GM12878 (cell line): ENCODE results near the gene LY6G6D. TPM values are rescaled to one million over a fixed set of nuclear protein-coding genes. Genes with fewer than 3 reads are reported as not detected.

Source experiments
- ATAC-seq: fragments of 200-7000 bp; cut with Tn5 transposase; 3 replicates; pipeline ENCODE4 v1.9.1; 2020; ENCODE audit warnings: mild to moderate bottlenecking, moderate library complexity
- BruUV-seq: library from RNA; stranded (reverse); fragments of 400-500 nt; replicated peaks from 2 replicates; lab custom pipeline; 2021; lab: Mats Ljungman, UMichigan
- CTCF ChIA-PET: fragments of 300-600 bp; sonication (Branson Sonifier 250); formaldehyde crosslinking; extraction: SDS; loops from one replicate; lab custom pipeline; 2021; ENCODE audit warnings: inconsistent platforms; lab: Yijun Ruan, JAX
- POLR2A ChIA-PET: fragments of 350-600 bp; formaldehyde crosslinking; extraction: SDS; loops from one replicate; lab custom pipeline; 2021; ENCODE audit warnings: inconsistent platforms; lab: Charles Lee
- RAD21 ChIA-PET: fragments of 300-600 bp; sonication (Branson Sonifier 250); formaldehyde crosslinking; loops from one replicate; lab custom pipeline; 2023; ENCODE audit warnings: antibody characterized with exemption; ENCODE audit not compliant: unreplicated experiment; lab: Charles Lee
- SMC1A ChIA-PET: fragments of 300-600 bp; sonication (Branson Sonifier 250); formaldehyde crosslinking; loops from one replicate; lab custom pipeline; 2023; ENCODE audit not compliant: unreplicated experiment, uncharacterized antibody; lab: Charles Lee
- DNase-seq: peaks from one replicate; pipeline ENCODE4 v3.0.0-alpha.2; 2011; ENCODE audit warnings: low read depth, low spot score
- FAIRE-seq: peaks from 3 replicates; lab custom pipeline; 2011; peaks lifted over from hg19 to GRCh38; lab: Jason Lieb, UNC
- H2AFZ ChIP-seq: 2 replicates; pipeline ENCODE4 v1.6.0; 2011; ENCODE audit warnings: low read depth, low read length, control low read depth; ENCODE audit not compliant: control insufficient read depth
- H3K27ac ChIP-seq: 2 replicates; pipeline ENCODE4 v1.5.1; 2011; ENCODE audit warnings: control low read depth; ENCODE audit not compliant: control insufficient read depth, insufficient read depth
- H3K27me3 ChIP-seq, 2 experiments: replicated peaks in 1 of 2; 2 replicates each; pipeline versions ENCODE4 v1.6.0 to v1.6.1; 2011; ENCODE audit warnings: low read length in 1 of 2; ENCODE audit not compliant: control insufficient read depth in 2 of 2, insufficient read depth in 2 of 2
- H3K36me3 ChIP-seq, 2 experiments: 2 replicates each; pipeline ENCODE4 v1.5.1; 2011; ENCODE audit warnings: low read length in 1 of 2; ENCODE audit not compliant: control insufficient read depth in 2 of 2, insufficient read depth in 2 of 2
- H3K4me1 ChIP-seq: 2 replicates; pipeline ENCODE4 v1.6.1; 2011; ENCODE audit warnings: mild to moderate bottlenecking, low read length, moderate library complexity, mixed read lengths; ENCODE audit not compliant: control insufficient read depth, insufficient read depth
- H3K4me2 ChIP-seq: 2 replicates; pipeline ENCODE4 v1.6.0; 2011; ENCODE audit warnings: control low read depth; ENCODE audit not compliant: control insufficient read depth, insufficient read depth
- H3K4me3 ChIP-seq: fragments of 200-600 bp; sonication (generic); 2 replicates; pipeline ENCODE4 v1.5.1; 2016
- H3K79me2 ChIP-seq: 2 replicates; pipeline ENCODE4 v1.6.0; 2011; ENCODE audit warnings: low read length; ENCODE audit not compliant: control insufficient read depth, insufficient read depth
- H3K9ac ChIP-seq: 2 replicates; pipeline ENCODE4 v1.8.0; 2011; ENCODE audit warnings: low read length, control low read depth, mixed read lengths; ENCODE audit not compliant: control insufficient read depth, insufficient read depth
- H3K9me3 ChIP-seq: replicated peaks from 3 replicates; pipeline ENCODE4 v1.5.1; 2011; ENCODE audit warnings: mild to moderate bottlenecking, low read length; ENCODE audit not compliant: control insufficient read depth, insufficient read depth
- H4K20me1 ChIP-seq: 2 replicates; pipeline ENCODE4 v1.6.0; 2011; ENCODE audit not compliant: control insufficient read depth, insufficient read depth
- ATF2 ChIP-seq: IDR thresholded peaks from 2 replicates; pipeline ENCODE4 v1.6.1; 2012; ENCODE audit warnings: low read length, inconsistent platforms
- CEBPB ChIP-seq, 2 experiments: fragments of 150-350 bp in 1 of 2; IDR thresholded peaks; 2 replicates each; pipeline ENCODE4 v1.6.1; 2012 to 2014; ENCODE audit warnings: low read depth in 2 of 2, low read length in 2 of 2, borderline replicate concordance in 1 of 2, inconsistent platforms in 1 of 2
- CREB1 ChIP-seq: IDR thresholded peaks from 2 replicates; pipeline ENCODE4 v1.6.1; 2012; ENCODE audit warnings: low read depth, mild to moderate bottlenecking, inconsistent platforms
- FOXM1 ChIP-seq: IDR thresholded peaks from 2 replicates; pipeline ENCODE4 v1.6.1; 2012; ENCODE audit warnings: low read depth, mild to moderate bottlenecking, inconsistent platforms, low read length, moderate library complexity
- MTA2 ChIP-seq: fragments of 450-650 bp; IDR thresholded peaks from 2 replicates; pipeline ENCODE4 v1.6.1; 2016; ENCODE audit warnings: low read depth, mild to moderate bottlenecking, moderate library complexity
- NFIC ChIP-seq: IDR thresholded peaks from 2 replicates; pipeline ENCODE4 v1.6.1; 2012; ENCODE audit warnings: low read depth, mild to moderate bottlenecking, inconsistent platforms, low read length, moderate library complexity
- NR2C2 ChIP-seq: IDR thresholded peaks from 2 replicates; pipeline ENCODE4 v1.6.1; 2011; ENCODE audit warnings: borderline replicate concordance, low read depth; ENCODE audit not compliant: control insufficient read depth, insufficient read length
- TBL1XR1 ChIP-seq: IDR thresholded peaks from 2 replicates; pipeline ENCODE4 v1.6.1; 2012; ENCODE audit warnings: low read depth, low read length, improper control_type of control experiment
- YBX1 ChIP-seq: fragments of 450-650 bp; IDR thresholded peaks from 2 replicates; pipeline ENCODE4 v1.6.1; 2016; ENCODE audit warnings: antibody characterized with exemption
- WGBS: methylation state at CpG from one replicate; pipeline ENCODE4 v1.1.6; 2016; ENCODE audit warnings: low lambda C conversion rate; ENCODE audit not compliant: insufficient replicate concordance, insufficient coverage; ENCODE audit errors: missing lambda C conversion rate; 5-methylcytosine and 5-hydroxymethylcytosine counted together
- in situ Hi-C: fragments of 300-500 bp; cut with MboI; formaldehyde crosslinking; loops from 9 replicates; pipeline ENCODE4 v1.14.3; 2018; ENCODE audit warnings: mixed read lengths
- intact Hi-C: fragments of 100-400 bp; cut with micrococcal nuclease; formaldehyde crosslinking; loops from one replicate; pipeline ENCODE4 v1.14.2; 2022; ENCODE audit not compliant: unreplicated experiment
- polyA plus RNA-seq, 11 experiments: library from polyadenylated mRNA; depleted of rRNA in 4 of 11; unstranded in 6 of 11; stranded (reverse) in 5 of 11; fragments of >200 nt; fragmentation: Nextera tagmentation in 4 of 11; fragmentation: Illumina TruSeq in 1 of 11; extraction: Ambion mirVana in 4 of 11; extraction: Trizol in 1 of 11; gene quantifications; 1 replicate in 1 of 11; 2 replicates in 10 of 11; pipeline versions ENCODE4 v1.2.1 to v1.2.3, GENCODE V29; 2011 to 2016; ENCODE audit warnings: inconsistent platforms in 2 of 11, missing spikeins in 2 of 11, low read depth in 1 of 11
- total RNA-seq, 4 experiments: library from RNA; depleted of rRNA in 3 of 4; stranded (reverse); fragments of >200 nt in 3 of 4; fragmentation: Illumina TruSeq in 1 of 4; extraction: Trizol in 1 of 4; gene quantifications; 2 replicates each; pipeline versions ENCODE4 v1.2.1 to v1.2.3, GENCODE V29; 2013 to 2021

Gene LY6G6D
- total and polyA plus RNA-seq, 10 of the 15 experiments (the other 5 are each of a cell fraction or from before 2014, with no cell fraction given) = not detected

GRCh38 chr6:31723245-31723979 is 8.3 kb downstream of the LY6G6D start, which contains the start of gene MPIG6B:
Gene MPIG6B (plus strand): TSS chr6:31723373. CDS start chr6:31723384, 11 bp downstream.
- H2AFZ ChIP-seq = no peak within 1 kb of the TSS

More at GRCh38 chr6:31723245-31723979, 8.3 kb downstream of the LY6G6D start, which contains the start of gene MPIG6B:
- no peak for FAIRE-seq
- CTCF ChIA-PET = interaction anchor here (1.2 to 2.8 kb wide), 2 partner anchors 9 to 47 kb away, joined by 5 to 12 read pairs; no protein-coding TSS in a partner anchor
- Histone ChIP-seq H3K9me3 (no peaks in the 10 kb centered on the region), H3K36me3 (no peaks in the 10 kb centered on the region; a peak in 2 of 4 replicates), H3K27ac (no peak within 1 kb of the TSS), H3K9ac (no peak within 1 kb of the TSS), H4K20me1 (no peaks in the 10 kb centered on the region)
- POLR2A ChIA-PET = interaction anchor here (0.6 to 1.1 kb wide), 2 partner anchors 72 to 675 kb away, joined by 4 to 7 read pairs; partner anchors contain the start of gene BAG6
- in situ Hi-C loops = no loop called here
- intact Hi-C loops = no loop called here
- 76% methylated on average over 32 of the region's 46 CpGs for WGBS
- TF ChIP-seq CEBPB (IDR thresholded peaks at IDR 0.05; ENCODE audit: borderline replicate concordance in 1 of 2, low read depth in 2 of 2, low read length in 2 of 2) (no peak), FOXM1 (no peak), ATF2 (no peak), YBX1 (no peak), NR2C2 (no peak), TBL1XR1 (no peak), NFIC (no peak), MTA2 (no peak), CREB1 (no peak)
- TF ChIP-seq, all 136 proteins: peak for 0
- SMC1A ChIA-PET = interaction anchor here (0.7 to 2.0 kb wide), 5 partner anchors 8 to 47 kb away, joined by 3 to 7 read pairs (median 5); partner anchors contain the start of genes LY6G6D and LY6G6F
- Histone ChIP-seq H3K79me2 (no peaks in the 10 kb centered on the region), H3K4me2 (no peak within 1 kb of the TSS), H3K4me1 (peaks cover 15% of the 10 kb centered on the region), H3K4me3 (no peak within 1 kb of the TSS), H3K27me3 (no peaks in the 10 kb centered on the region; a peak in 1 of 4 replicates)
- no TSS peak for BruUV-seq
- ATAC-seq (no peak), DNase-seq (no peak)
- RAD21 ChIA-PET = interaction anchor here (1.5 kb wide), 1 partner anchor 46 kb away, joined by 3 read pairs; no protein-coding TSS in a partner anchor
